ENCODE data around the gene ZGPAT.

The ZGPAT gene

DNA sequence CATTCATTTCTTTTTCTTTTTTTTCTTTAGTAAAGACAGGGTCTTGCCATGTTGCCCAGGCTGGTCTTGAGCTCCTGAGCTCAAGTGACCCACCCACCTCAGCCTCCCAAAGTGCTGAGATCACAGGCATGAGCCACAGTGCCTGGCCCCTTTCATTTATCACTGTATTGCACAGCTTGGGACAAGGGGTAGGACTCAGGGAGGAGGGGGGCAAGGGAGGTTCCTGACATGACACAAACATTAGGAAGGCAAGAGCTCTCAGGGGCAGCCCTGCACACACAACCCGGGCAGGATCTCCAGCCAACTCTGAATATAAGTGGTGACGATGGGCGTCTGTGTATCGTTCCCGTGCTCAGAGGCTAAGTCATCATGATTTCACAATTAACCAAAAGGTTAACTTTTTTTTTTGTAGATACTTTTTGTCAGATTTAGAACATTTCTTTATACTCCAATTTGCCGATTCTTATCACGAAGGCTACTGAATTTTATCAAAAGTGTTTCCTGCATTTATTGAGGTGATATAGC is 51.6 kb downstream of the ZGPAT start:
- peaks cover 27% of the 10 kb centered on the region for H3K4me1 Mint-ChIP-seq
- H3K36me3 Mint-ChIP-seq, result peaks cover 5% of the 10 kb centered on the region
- H3K9me3 Mint-ChIP-seq, result no peaks in the 10 kb centered on the region
- H3K27ac Mint-ChIP-seq, result peak overlapping the region; percentile 40
- H3K4me3 Mint-ChIP-seq, result no peak overlapping the region
- ATAC-seq (no peak), DNase-seq (ENCODE audit: low spot score in 2 of 2) (no peak)

DNA sequence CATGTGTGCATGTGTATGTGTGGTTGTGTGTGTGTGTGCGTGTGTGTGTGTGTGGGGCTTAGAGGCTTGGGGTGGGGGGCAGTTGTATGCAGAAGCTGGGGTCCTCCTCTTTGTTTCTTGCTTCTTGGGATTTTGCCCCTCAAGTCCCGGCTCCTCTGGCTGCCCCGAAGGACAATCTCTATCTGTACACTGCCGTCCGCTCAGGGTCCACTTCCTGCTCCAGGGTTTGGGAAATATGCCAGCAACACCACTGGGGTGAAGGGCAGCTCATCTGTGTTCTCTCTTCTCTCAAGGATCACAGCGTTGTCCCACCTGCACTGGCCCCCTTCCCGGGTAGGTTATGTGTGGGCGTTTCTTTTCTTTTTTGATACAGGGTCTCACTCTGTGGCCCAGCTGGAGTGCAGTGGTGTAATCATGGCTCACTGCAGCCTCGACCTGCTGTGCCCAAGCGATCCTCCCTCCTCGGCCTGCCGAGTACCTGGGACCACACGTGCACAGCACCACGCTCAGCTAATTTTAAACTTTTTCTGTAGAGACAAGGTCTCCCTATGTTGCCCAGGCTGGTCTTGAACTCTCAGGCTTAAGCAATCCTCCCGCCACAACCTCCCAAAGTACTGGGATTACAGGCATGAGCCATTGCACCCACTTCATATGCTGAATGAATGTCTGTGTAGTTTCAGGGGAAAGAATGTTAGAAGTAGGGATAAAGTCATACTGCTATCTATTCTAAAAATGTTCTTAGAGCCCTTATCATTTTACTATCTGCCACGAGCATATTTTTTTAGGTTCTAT is 57.4 kb downstream of the ZGPAT start:
- no peak overlapping the region for H3K27ac Mint-ChIP-seq
- no peaks in the 10 kb centered on the region for H3K4me1 Mint-ChIP-seq
- no peaks in the 10 kb centered on the region for H3K9me3 Mint-ChIP-seq
- ATAC-seq, result no peak
- H3K36me3 Mint-ChIP-seq, result no peaks in the 10 kb centered on the region
- no peak overlapping the region for H3K4me3 Mint-ChIP-seq
- DNase-seq (ENCODE audit: low spot score in 2 of 2), result no peak

DNA sequence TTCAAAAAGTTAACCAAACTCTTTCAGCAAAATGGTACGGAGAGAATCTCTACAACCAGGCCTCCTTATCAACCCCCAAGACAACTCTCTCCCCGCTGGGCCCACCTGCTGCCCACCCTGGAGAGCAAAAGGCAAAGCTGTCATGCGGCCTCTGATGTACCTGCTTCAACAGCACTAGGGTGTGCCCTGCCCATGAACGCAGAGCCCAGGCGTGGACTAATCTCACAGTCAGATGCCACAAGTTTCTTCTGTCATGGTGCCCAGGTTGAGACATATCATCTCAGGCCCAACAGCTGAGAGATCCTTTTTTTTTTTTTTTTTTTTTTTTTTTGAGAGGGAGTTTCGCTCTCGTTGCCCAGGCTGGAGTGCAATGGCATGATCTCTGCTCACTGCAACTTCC is 58.1 kb downstream of the ZGPAT start:
- DNase-seq (ENCODE audit: low spot score in 2 of 2) (no peak), ATAC-seq (no peak)
- Mint-ChIP-seq H3K4me1 (no peaks in the 10 kb centered on the region), H3K9me3 (no peaks in the 10 kb centered on the region), H3K27ac (no peak overlapping the region), H3K4me3 (no peak overlapping the region), H3K36me3 (no peaks in the 10 kb centered on the region)

DNA sequence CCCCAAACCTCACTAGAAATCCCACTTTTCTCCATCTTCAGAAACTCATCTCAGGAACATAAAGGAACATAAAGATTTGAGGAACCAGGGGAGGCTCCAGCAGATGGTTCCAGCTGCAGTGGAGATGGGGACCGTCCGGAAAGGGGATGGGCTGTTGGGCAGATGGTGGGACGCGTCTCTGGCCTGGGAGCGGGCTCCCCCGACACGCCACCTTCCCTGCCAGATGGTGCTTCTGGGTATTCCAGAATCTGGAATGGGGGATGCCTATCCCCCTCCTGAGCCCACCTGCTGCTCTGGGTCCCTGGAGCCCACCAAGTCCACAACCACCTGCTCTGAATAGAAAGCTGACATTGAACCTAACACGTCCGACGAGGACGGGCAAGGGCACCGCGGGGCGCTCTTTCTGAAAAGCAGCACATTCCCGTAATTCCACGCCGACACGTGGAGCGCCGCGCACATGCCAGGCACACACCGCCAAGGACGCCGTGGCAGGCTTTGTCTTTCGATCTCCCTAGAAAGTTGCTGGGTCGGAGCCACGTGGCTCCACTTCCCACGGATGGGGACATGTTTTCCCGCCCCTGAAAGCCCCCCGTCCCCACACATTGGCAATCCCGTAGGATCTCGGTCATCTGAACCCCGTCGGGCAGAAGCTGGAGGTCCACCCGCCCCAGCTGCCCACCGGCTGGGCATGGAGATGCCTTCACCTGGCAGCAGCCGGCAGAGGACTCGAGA is 59.0 kb downstream of the ZGPAT start:
- no peak overlapping the region for H3K27ac Mint-ChIP-seq

DNA sequence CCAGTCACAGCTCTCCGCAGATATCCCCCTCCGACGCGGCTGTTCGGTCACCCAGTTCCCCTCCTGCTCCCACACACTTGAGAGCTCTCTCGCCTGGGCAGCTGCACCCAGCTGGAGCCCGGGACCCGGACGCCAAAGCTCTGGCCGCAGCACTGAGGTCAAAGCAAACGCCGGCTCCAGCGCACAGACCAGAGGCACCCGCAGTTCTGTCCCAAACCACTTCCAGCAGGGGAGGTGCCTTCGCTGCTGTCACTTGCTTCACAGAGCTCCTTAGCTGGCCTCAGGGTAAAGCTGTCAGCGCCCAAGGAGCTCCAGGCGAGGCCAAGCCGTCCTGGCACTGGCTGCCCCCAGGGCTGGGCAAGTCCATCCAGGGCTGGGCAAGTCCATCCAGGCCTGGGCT is 59.6 kb downstream of the ZGPAT start:
- ATAC-seq (no peak), DNase-seq (ENCODE audit: low spot score in 2 of 2) (no peak)
- Mint-ChIP-seq H3K9me3 (no peaks in the 10 kb centered on the region), H3K4me1 (no peaks in the 10 kb centered on the region), H3K4me3 (no peak overlapping the region), H3K36me3 (no peaks in the 10 kb centered on the region), H3K27ac (no peak overlapping the region)

More for the DNA sequence above, 59.0 kb downstream of the ZGPAT start:
- DNase-seq (ENCODE audit: low spot score in 2 of 2), result no peak
- Mint-ChIP-seq H3K9me3 (no peaks in the 10 kb centered on the region), H3K4me1 (no peaks in the 10 kb centered on the region), H3K36me3 (no peaks in the 10 kb centered on the region), H3K4me3 (no peak overlapping the region)
- no peak for ATAC-seq

DNA sequence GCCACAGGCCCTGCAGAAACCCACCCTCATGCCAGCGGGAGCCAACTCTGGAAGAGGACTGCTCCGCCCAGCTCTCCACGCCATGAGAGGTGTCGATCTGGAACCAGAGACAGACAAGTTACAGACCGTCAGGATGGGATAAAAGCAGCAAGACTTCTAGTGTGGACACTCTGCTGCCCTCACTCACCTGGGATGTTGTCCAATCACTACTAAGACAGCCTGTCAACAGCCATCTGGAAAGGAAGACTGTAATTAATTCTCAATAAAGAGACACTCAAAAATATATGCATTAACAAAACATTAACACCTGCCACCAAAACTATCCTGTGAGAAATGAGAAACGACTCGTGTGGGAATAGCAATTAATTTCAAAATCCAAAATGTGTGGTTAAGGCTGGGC is 60.0 kb downstream of the ZGPAT start:
- DNase-seq (ENCODE audit: low spot score in 2 of 2), result no peak
- H3K27ac Mint-ChIP-seq, result no peak overlapping the region

DNA sequence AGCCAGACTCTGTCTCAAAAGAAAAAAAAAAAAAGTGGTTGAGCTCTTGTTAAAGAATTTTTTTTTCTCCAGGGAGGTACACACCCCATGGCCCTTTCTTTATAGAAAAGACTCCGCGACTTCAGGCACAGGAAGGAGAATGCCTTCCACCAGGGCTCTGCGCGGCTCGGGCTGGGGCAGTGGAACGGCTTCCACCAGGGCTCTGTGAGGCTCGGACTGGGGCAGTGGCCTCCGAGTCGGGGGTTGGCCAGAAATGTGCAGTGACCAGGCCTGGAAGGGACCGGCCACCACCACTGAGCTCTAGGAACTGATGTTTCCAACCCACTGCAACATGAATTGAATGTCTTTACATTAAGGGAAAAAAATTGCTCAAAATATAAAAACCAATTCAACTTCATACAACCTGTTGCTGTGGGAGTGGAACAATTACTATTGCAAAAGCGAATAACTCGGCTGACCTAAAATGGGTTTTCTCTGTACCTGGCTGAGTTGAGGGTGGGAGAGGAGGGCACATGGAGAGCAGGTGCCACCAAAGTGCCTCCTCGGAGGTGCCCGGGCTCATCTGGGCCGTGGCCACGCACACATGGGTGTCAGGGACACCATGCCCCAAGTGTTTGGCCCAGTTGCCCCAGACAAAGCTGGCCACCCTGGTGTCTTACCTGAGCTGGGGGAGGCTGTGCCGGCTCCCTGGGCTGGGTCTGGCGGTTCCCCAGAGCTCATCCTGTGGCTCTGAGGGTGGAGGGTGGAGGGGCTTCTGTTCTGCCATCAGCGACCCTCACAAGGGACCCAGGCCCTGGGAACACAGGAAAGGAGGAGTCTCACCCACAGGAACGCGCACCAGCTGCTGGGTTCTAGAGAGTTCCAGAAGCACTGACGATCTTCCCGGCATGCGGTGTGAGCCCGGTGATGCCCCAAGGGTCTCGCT is 61.0 kb downstream of the ZGPAT start:
- Mint-ChIP-seq H3K36me3 (no peaks in the 10 kb centered on the region), H3K27ac (no peak overlapping the region), H3K9me3 (no peaks in the 10 kb centered on the region), H3K4me3 (no peak overlapping the region), H3K4me1 (no peaks in the 10 kb centered on the region)
- ATAC-seq (no peak), DNase-seq (ENCODE audit: low spot score in 2 of 2) (no peak)

More for the DNA sequence above, 60.0 kb downstream of the ZGPAT start:
- H3K4me1 Mint-ChIP-seq, result no peaks in the 10 kb centered on the region
- H3K36me3 Mint-ChIP-seq, result no peaks in the 10 kb centered on the region
- no peak for ATAC-seq
- no peak overlapping the region for H3K4me3 Mint-ChIP-seq
- H3K9me3 Mint-ChIP-seq, result no peaks in the 10 kb centered on the region

DNA sequence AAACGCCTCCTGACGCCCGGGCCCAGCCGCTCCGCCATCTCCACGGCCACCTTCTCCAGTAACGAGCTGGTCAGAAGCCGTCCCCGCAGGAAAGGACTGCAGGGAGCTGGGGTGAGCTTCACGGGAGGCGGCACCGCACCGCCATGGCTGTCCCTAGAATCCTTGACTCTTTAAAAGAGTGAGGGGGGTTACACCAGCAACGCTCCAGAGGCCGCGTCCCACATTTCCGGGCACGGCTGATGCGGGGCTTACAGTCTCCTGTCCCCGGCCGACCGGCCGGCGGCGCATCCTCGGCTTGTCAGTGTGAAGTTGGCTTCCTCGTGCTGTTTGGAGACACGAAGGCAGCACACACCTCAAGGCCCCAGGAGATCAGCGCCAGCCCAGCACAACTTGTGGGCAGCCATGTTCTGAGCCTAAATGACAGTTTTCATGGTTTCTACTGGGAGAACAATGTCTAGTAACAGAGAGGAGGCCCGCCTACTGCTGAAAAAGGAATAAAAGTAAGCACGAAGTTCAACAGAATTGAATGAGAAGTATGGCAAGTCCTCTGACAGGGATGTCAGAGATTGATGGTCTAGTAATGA is 62.1 kb downstream of the ZGPAT start:
- Mint-ChIP-seq H3K36me3 (no peaks in the 10 kb centered on the region), H3K27ac (no peak overlapping the region), H3K4me3 (no peak overlapping the region), H3K9me3 (no peaks in the 10 kb centered on the region), H3K4me1 (no peaks in the 10 kb centered on the region)
- DNase-seq (ENCODE audit: low spot score in 2 of 2) (no peak), ATAC-seq (no peak)

DNA sequence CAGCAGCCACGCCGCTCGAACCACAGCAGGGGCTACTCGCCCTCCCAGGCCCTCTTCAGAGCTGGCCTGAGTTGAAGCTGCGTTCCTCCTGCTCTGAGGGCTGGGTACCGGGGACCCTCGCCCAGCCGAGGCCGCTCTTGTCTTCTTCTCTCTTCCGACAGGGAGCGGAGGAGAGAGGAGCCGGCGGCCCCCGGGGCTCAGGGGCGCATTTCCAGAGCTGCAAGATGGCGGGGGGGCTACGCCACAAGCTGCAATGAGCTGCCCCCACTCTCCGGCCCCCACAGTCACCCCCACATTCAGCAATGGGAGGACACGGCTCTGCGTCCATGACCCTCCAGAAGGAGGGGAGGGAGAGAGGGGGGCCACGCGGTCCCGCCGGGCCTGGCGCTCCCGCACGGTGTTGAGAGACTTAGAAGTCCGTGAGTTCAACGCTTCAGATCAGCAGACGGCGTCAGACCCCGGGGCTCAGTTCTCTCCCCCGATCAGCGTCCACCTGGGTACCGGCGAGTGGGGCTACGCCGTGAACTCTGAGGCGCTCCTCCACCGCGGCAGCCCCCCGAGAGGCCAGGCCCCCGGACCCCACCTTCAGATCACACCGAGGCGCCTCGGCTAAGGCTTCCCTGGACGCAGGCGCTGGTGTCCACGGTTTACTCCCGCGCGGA is 63.3 kb downstream of the ZGPAT start:
- no peak overlapping the region for H3K27ac Mint-ChIP-seq
- ATAC-seq (no peak), DNase-seq (ENCODE audit: low spot score in 2 of 2) (no peak)
- H3K36me3 Mint-ChIP-seq, result no peaks in the 10 kb centered on the region
- no peaks in the 10 kb centered on the region for H3K4me1 Mint-ChIP-seq
- no peaks in the 10 kb centered on the region for H3K9me3 Mint-ChIP-seq
- H3K4me3 Mint-ChIP-seq, result no peak overlapping the region

DNA sequence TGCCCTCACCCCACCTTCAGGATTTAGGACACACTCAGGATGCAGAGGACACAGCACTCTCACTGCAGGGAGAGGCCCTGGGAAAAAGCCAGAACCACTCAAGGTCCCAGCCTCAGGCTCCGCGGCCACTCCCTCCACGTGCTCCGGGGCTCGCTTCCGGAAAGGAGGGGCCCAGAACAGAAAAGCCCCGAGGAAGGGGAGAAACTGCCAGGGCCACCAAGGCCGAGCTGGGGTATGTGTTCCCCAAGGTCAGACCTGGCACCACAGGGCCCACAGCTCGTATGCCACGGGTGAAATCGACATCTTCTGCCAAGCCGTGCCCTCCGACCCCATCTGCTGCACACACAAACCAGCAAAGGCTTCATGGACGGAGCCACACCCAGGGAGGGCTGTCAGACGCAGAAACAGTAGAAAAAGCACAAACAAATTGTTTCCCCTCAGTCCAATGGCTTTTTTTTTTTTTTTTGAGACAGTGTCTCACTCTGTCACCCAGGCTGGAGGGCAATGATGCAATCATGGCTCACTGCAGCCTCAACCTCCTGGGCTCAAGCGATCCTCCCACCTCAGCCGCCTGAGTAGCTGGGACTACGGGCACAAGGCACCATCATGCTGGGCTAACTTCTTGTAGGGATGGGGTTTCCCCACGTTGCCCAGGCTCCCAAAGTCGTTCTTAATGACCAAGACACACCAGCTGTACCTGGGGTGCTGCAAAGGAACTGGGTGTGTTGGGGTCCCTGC is 65.1 kb downstream of the ZGPAT start:
- DNase-seq (ENCODE audit: low spot score in 2 of 2) (no peak), ATAC-seq (no peak)
- no peaks in the 10 kb centered on the region for H3K36me3 Mint-ChIP-seq
- H3K27ac Mint-ChIP-seq, result no peak overlapping the region
- H3K9me3 Mint-ChIP-seq, result no peaks in the 10 kb centered on the region
- no peak overlapping the region for H3K4me3 Mint-ChIP-seq
- peaks cover 5% of the 10 kb centered on the region for H3K4me1 Mint-ChIP-seq

DNA sequence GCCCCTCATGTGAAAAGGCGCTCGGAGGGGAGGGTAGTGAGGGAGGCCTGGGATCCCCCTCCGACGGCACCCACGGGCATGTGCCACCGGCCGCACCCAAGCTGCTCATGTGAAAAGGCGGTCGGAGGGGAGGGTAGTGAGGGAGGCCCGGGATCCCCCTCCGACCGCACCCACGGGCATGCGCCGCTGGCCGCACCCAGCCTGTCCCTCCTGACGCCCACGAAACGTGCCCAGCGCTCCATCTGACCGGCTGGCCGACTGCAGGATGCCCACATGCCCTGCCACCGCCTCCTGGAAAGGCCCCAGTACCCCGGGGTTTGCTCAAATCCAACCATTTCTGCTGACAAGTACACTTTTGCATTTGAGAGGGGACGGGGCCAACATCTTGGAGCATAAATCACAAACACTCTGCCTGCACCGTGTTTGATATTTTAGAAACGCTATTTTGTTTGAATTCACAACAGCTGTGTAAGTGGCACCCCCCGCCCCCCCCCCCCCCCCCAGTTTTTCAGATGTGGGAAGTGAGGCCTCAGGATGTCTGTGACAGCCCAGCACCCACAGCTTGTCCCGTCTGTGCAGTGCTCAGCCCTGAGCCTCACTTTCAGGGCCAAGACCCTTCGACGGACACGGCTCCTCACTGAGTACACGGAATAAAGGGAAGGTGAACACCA is 65.9 kb downstream of the ZGPAT start:
- no peaks in the 10 kb centered on the region for H3K9me3 Mint-ChIP-seq
- peaks cover 8% of the 10 kb centered on the region for H3K4me1 Mint-ChIP-seq
- H3K27ac Mint-ChIP-seq, result no peak overlapping the region
- no peak overlapping the region for H3K4me3 Mint-ChIP-seq
- ATAC-seq, result no peak
- no peaks in the 10 kb centered on the region for H3K36me3 Mint-ChIP-seq
- no peak for DNase-seq (ENCODE audit: low spot score in 2 of 2)

DNA sequence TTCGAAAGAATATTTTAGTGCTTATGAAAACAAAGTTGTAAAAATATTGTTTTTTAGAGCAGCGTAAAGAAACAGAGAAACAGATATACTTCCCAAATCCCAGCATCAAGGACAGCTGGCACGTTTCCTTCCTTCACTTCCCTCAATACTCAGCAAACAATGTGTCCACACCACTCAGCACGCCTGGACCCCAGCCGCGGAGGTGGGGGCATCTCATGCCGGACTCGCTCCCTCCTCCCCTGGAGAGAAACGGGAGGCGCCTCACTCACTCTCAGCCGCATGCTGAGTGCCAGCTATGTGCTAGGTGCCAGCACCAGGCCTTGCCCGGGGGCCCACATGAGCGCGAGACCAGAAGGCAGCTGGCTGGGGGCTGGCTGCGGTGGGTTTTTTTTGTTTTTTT is 66.5 kb downstream of the ZGPAT start:
- Mint-ChIP-seq H3K27ac (no peak overlapping the region), H3K36me3 (no peaks in the 10 kb centered on the region), H3K9me3 (no peaks in the 10 kb centered on the region), H3K4me1 (peaks cover 8% of the 10 kb centered on the region), H3K4me3 (no peak overlapping the region)
- no peak for DNase-seq (ENCODE audit: low spot score in 2 of 2)
- ATAC-seq, result no peak

DNA sequence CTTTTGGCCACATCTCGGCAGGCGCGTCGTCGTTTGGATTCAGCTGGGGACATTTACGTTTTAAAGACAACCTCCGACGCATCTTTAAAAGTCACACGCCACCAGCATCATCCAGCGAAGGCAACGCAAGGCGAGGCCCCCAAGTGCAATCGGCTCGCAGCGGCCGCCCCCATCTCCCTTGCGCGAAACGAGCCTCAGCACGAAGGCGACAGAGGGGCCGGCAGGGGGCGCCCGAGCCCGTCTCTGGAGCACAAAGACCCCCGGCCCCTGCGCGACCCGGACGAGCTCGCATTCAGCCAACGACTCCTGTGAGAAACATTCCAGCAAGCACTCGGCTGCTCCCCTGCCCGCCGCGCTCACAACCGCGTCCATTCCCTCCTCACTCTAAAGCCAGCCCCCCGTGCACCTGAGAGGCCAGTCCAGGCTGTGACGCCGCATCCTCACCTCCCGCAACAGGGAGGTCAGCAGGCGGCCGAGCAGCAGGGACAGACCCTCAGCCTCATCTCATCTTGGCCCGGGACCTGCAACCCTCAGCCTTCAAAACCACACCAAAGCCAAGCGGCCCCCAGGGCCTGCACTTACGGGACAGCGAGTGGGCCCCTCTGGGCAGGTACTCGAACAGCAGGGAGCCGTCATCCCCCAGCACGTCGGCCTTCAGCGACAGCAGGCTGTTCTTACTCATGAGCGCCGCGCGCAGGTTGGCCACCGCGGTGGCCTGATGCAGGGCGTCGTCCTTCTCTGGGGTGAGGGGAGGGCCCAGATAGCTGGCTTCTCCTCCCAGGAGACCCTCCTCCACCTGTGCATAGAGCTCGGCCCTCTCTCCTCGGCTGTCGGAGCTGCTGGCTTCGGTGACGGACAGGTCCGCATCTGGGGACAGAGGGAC is 67.5 kb downstream of the ZGPAT start:
- Mint-ChIP-seq H3K36me3 (no peaks in the 10 kb centered on the region), H3K4me3 (no peak overlapping the region)
- ATAC-seq, result peak; percentile 62

More for the DNA sequence above, 67.5 kb downstream of the ZGPAT start:
- no peak overlapping the region for H3K27ac Mint-ChIP-seq
- H3K9me3 Mint-ChIP-seq, result no peaks in the 10 kb centered on the region
- peaks cover 8% of the 10 kb centered on the region for H3K4me1 Mint-ChIP-seq
- peak in 1 of 2 donors; percentile 63 for DNase-seq (ENCODE audit: low spot score in 2 of 2)
